D721Med (cell line): ENCODE data around the gene EEF2.
"Not testable (repeated sequence)": the region's sequence is repeated elsewhere in the genome, so short reads cannot be mapped to it uniquely, and the experiment has no call there.

Experiments used
- DNase-seq: peaks from one replicate; pipeline ENCODE4 v3.0.0; 2011; ENCODE audit warnings: low spot score; ENCODE audit not compliant: insufficient read length
- FAIRE-seq: peaks from 2 replicates; lab custom pipeline; 2011; peaks lifted over from hg19 to GRCh38; lab: Jason Lieb, UNC
- CTCF ChIP-seq: IDR thresholded peaks from 2 replicates; pipeline ENCODE4 v1.5.1; 2012; ENCODE audit warnings: mild to moderate bottlenecking, control low read depth; ENCODE audit not compliant: insufficient read depth; ENCODE audit errors: missing control alignments

Gene EEF2

GRCh38 chr19:3950871-3951861 lies 34.1 kb downstream of the EEF2 start:
- no peak for TF ChIP-seq CTCF
- no peak for FAIRE-seq

GRCh38 chr19:3949997-3950859 lies 35.0 kb downstream of the EEF2 start:
- TF ChIP-seq CTCF = no peak
- DNase-seq = no peak
- FAIRE-seq = no peak

More at GRCh38 chr19:3950871-3951861, 34.1 kb downstream of the EEF2 start:
- no peak for DNase-seq

GRCh38 chr19:3949294-3949693 lies 36.0 kb downstream of the EEF2 start:
- no peak for TF ChIP-seq CTCF
- no peak for DNase-seq
- no peak for FAIRE-seq

GRCh38 chr19:3947316-3947933 lies 37.8 kb downstream of the EEF2 start:
- FAIRE-seq, DNase-seq: not testable (repeated sequence)

- DNase-seq = no peak
- no peak for FAIRE-seq
- TF ChIP-seq CTCF = no peak
These were observed 39.4 kb downstream of the EEF2 start for GRCh38 chr19:3945838-3946237.

- no peak for DNase-seq
- FAIRE-seq = no peak
- no peak for TF ChIP-seq CTCF
These were observed 41.1 kb downstream of the EEF2 start for GRCh38 chr19:3944018-3944721.
